SK-N-SH (cell line): Measurements from ENCODE around the gene ADAMTSL5. TPM values are rescaled to one million over a fixed set of nuclear protein-coding genes. Genes with fewer than 3 reads are reported as not detected.
"Not testable (repeated sequence)": the region's sequence is repeated elsewhere in the genome, so short reads cannot be mapped to it uniquely, and the experiment has no call there.

Source experiments
- CTCF ChIA-PET: fragments of 300-600, 350-600 bp; formaldehyde crosslinking; extraction: SDS; loops from one replicate; lab custom pipeline; 2021; lab: Yijun Ruan, JAX
- POLR2A ChIA-PET: fragments of 350-600 bp; sonication (Branson Sonifier 250); formaldehyde crosslinking; extraction: SDS; loops from one replicate; lab custom pipeline; 2020; ENCODE audit warnings: antibody characterized with exemption, inconsistent platforms; lab: Yijun Ruan, JAX
- DNase-seq: peaks from one replicate; pipeline ENCODE4 v3.0.0; 2012
- H2AFZ ChIP-seq: fragments of 200-600 bp; sonication (generic); 2 replicates; pipeline ENCODE4 v1.8.1; 2016; ENCODE audit warnings: antibody characterized with exemption, mild to moderate bottlenecking, low read depth
- H3F3A ChIP-seq: fragments of 200-600 bp; sonication (generic); replicated peaks from 2 replicates; pipeline ENCODE3; 2016; ENCODE audit warnings: antibody characterized with exemption, mild to moderate bottlenecking; ENCODE audit not compliant: insufficient read depth
- H3K27ac ChIP-seq, 2 experiments: fragments of 200-500 bp in 1 of 2; fragments of 200-600 bp in 1 of 2; sonication (Bioruptor generic) in 1 of 2; sonication (generic), shearing (Covaris generic) in 1 of 2; 2 replicates each; pipeline versions ENCODE4 v1.5.1 to v1.6.1; 2014 to 2016; ENCODE audit warnings: low read depth in 2 of 2, inconsistent platforms in 1 of 2, low read length in 1 of 2, mild to moderate bottlenecking in 1 of 2, mixed read lengths in 1 of 2
- H3K27me3 ChIP-seq: fragments of 200-600 bp; sonication (generic), shearing (Covaris generic); 2 replicates; pipeline ENCODE4 v1.6.1; 2016; ENCODE audit warnings: mixed run types; ENCODE audit not compliant: insufficient read depth
- H3K36me3 ChIP-seq, 2 experiments: fragments of 200-500 bp in 1 of 2; fragments of 200-600 bp in 1 of 2; sonication (Bioruptor generic) in 1 of 2; sonication (generic) in 1 of 2; replicated peaks in 1 of 2; 2 replicates each; pipeline versions ENCODE3 to v1.5.1; 2014 to 2016; ENCODE audit warnings: low read length in 1 of 2, mild to moderate bottlenecking in 1 of 2; ENCODE audit not compliant: insufficient read depth in 2 of 2, control insufficient read depth in 1 of 2
- H3K4me1 ChIP-seq, 2 experiments: fragments of 200-500 bp in 1 of 2; fragments of 200-600 bp in 1 of 2; sonication (Bioruptor generic) in 1 of 2; sonication (generic), shearing (Covaris generic) in 1 of 2; 2 replicates each; pipeline versions ENCODE4 v1.5.1 to v1.6.1; 2014 to 2016; ENCODE audit warnings: low read depth in 1 of 2, low read length in 1 of 2, mixed run types in 1 of 2; ENCODE audit not compliant: insufficient read depth in 2 of 2, control insufficient read depth in 1 of 2
- H3K4me2 ChIP-seq: fragments of 200-600 bp; sonication (generic), shearing (Covaris generic); 2 replicates; pipeline ENCODE4 v1.6.1; 2017; ENCODE audit warnings: mixed run types
- H3K4me3 ChIP-seq, 2 experiments: fragments of 200-500 bp in 1 of 2; fragments of 200-600 bp in 1 of 2; sonication (Bioruptor generic) in 1 of 2; sonication (generic), shearing (Covaris generic) in 1 of 2; 2 replicates each; pipeline versions ENCODE4 v1.5.1 to v1.8.1; 2014 to 2016; ENCODE audit warnings: low read depth in 2 of 2, inconsistent platforms in 1 of 2, low read length in 1 of 2, mild to moderate bottlenecking in 1 of 2, mixed read lengths in 1 of 2, moderate library complexity in 1 of 2
- H3K79me2 ChIP-seq: fragments of 200-600 bp; sonication (generic); 2 replicates; pipeline ENCODE4 v1.8.1; 2017; ENCODE audit warnings: mild to moderate bottlenecking; ENCODE audit not compliant: insufficient read depth
- H3K9ac ChIP-seq: fragments of 200-600 bp; sonication (generic); 2 replicates; pipeline ENCODE4 v1.6.1; 2017; ENCODE audit warnings: mixed run types
- H3K9me2 ChIP-seq: fragments of 200-600 bp; sonication (generic); 2 replicates; pipeline ENCODE4 v1.6.1; 2017; ENCODE audit warnings: mixed run types
- H3K9me3 ChIP-seq: fragments of 200-600 bp; sonication (generic); 2 replicates; pipeline ENCODE4 v1.6.1; 2017; ENCODE audit warnings: mixed run types, mild to moderate bottlenecking, moderate library complexity
- H4K20me1 ChIP-seq: fragments of 200-600 bp; sonication (generic); 2 replicates; pipeline ENCODE4 v1.6.1; 2017; ENCODE audit warnings: mild to moderate bottlenecking, mixed run types; ENCODE audit not compliant: insufficient read depth
- ELF1 ChIP-seq: IDR thresholded peaks from 2 replicates; pipeline ENCODE4 v1.4.0; 2012
- FOXJ3 ChIP-seq: sonication (generic); formaldehyde crosslinking; IDR thresholded peaks from 2 replicates; pipeline ENCODE4 v1.5.1; 2020; ENCODE audit warnings: mild to moderate bottlenecking, missing genetic modification reagents
- FOXM1 ChIP-seq: IDR thresholded peaks from 2 replicates; pipeline ENCODE4 v1.4.0; 2012; ENCODE audit warnings: low read depth, mild to moderate bottlenecking
- GATA2 ChIP-seq: sonication (generic); formaldehyde crosslinking; IDR thresholded peaks from 2 replicates; pipeline ENCODE4 v1.5.0; 2020; ENCODE audit warnings: mild to moderate bottlenecking, missing genetic modification reagents
- POLR2AphosphoS5 ChIP-seq: IDR thresholded peaks from 2 replicates; pipeline ENCODE4 v1.6.1; 2012; ENCODE audit warnings: low read depth, low read length
- RAD21 ChIP-seq: IDR thresholded peaks from 2 replicates; pipeline ENCODE4 v1.6.1; 2012; ENCODE audit warnings: mild to moderate bottlenecking, low read length
- RCOR1 ChIP-seq: fragments of 150-350 bp; IDR thresholded peaks from 2 replicates; pipeline ENCODE4 v1.6.1; 2017; ENCODE audit warnings: antibody characterized with exemption, low read length
- SIN3A ChIP-seq: IDR thresholded peaks from 2 replicates; pipeline ENCODE4 v1.6.1; 2012; ENCODE audit warnings: low read depth, mild to moderate bottlenecking, low read length, moderate library complexity, borderline replicate concordance
- TAF1 ChIP-seq: IDR thresholded peaks from 2 replicates; pipeline ENCODE4 v1.6.1; 2012; ENCODE audit warnings: low read depth, mild to moderate bottlenecking, low read length, moderate library complexity, borderline replicate concordance
- TEAD4 ChIP-seq: IDR thresholded peaks from 2 replicates; pipeline ENCODE4 v1.4.0; 2012; ENCODE audit warnings: mild to moderate bottlenecking, borderline replicate concordance; ENCODE audit not compliant: insufficient read depth
- YY1 ChIP-seq: IDR thresholded peaks from 2 replicates; pipeline ENCODE4 v1.4.0; 2012; ENCODE audit warnings: low read depth, mild to moderate bottlenecking
- ZBTB33 ChIP-seq: IDR thresholded peaks from 2 replicates; pipeline ENCODE4 v1.4.0; 2012; ENCODE audit warnings: low read depth, borderline replicate concordance
- WGBS: methylation state at CpG from one replicate; pipeline ENCODE4 v1.1.6; 2017; ENCODE audit warnings: low lambda C conversion rate; 5-methylcytosine and 5-hydroxymethylcytosine counted together
- polyA plus RNA-seq, 3 experiments: library from polyadenylated mRNA; depleted of rRNA; stranded (reverse); fragments of >200 nt; gene quantifications; 2 replicates each; pipeline ENCODE4 v1.2.3, GENCODE V29; 2012
- TF ChIP-seq, protein P1 (sequence below): fragments of 200-600 bp; sonication (generic); IDR thresholded peaks from 2 replicates; pipeline ENCODE4 v1.6.1; 2017; ENCODE audit warnings: antibody characterized with exemption, mild to moderate bottlenecking, moderate library complexity
- TF ChIP-seq, protein P2 (sequence below): fragments of 150-350 bp; IDR thresholded peaks from 2 replicates; pipeline ENCODE4 v1.6.1; 2016; ENCODE audit warnings: mild to moderate bottlenecking, low read depth, low read length

ADAMTSL5 gene
- polyA plus RNA-seq, 1 of the 3 experiments (the other 2 are of a cell fraction) = 5.7 TPM

DNA sequence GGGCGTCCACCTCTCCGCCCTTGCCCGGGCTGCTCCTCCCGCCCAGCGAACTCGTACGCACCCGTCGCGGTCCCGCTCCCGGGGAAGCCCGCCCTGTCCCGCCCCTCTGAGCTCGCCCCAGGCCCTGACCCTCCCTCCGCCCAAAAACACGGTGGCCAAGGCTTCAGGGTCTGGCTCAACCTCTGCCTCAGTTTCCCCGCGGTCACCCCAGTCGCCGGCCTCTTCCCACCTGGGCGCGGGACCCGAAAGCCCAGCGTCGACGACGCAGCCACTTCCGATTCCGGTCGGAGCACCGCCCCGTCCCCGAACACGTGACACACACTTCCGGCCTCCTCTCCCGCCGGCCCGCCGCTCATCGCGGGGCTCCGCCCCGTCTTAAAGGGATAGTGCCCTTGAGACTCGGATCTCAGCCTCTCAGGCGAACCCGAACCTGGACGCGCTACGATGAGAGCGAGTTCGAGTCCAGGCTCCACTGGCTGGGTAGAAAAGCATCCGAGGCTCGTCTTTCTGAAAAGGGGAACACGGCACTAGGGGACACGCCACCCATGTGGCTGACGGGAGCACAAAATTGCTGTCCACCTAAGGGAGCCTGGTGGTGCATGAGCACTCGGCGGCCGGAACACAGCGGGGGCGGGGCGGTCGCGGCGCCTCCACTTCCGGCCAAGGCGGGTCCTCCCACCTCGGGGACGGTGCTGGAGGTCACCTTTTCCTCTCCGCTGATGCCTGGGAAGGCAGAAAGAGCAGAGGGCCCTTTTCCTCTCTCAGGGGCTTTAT lies 33.7 kb downstream of the ADAMTSL5 start, which contains the start of gene C19orf25 (continued):
- TF ChIP-seq, protein P1, sequence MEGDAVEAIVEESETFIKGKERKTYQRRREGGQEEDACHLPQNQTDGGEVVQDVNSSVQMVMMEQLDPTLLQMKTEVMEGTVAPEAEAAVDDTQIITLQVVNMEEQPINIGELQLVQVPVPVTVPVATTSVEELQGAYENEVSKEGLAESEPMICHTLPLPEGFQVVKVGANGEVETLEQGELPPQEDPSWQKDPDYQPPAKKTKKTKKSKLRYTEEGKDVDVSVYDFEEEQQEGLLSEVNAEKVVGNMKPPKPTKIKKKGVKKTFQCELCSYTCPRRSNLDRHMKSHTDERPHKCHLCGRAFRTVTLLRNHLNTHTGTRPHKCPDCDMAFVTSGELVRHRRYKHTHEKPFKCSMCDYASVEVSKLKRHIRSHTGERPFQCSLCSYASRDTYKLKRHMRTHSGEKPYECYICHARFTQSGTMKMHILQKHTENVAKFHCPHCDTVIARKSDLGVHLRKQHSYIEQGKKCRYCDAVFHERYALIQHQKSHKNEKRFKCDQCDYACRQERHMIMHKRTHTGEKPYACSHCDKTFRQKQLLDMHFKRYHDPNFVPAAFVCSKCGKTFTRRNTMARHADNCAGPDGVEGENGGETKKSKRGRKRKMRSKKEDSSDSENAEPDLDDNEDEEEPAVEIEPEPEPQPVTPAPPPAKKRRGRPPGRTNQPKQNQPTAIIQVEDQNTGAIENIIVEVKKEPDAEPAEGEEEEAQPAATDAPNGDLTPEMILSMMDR = no peak
- TF ChIP-seq GATA2 = no peak
- TF ChIP-seq TEAD4 = no peak
- TF ChIP-seq FOXM1 = no peak
- TF ChIP-seq FOXJ3 (CRISPR knock-in tag) = no peak
- TF ChIP-seq POLR2AphosphoS5 = peak; percentile 61
- TF ChIP-seq ZBTB33 = no peak

DNA sequence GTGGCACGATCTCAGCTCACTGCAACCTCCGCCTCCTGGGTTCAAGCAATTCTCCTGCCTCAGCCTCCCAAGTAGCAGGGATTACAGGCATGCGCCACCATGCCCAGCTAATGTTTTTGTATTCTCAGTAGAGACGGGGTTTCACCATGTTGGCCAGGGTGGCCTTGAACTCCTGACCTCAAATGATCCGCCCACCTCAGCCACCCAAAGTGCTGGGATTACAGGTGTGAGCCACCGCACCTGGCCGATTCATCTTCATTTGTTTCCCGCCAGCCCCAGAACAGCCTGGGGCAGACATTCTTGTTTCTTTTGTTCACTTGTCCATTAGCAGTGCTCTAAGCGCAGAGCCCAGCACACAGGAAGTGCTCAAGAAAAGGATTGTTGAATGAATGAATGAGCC lies 35.8 kb downstream of the ADAMTSL5 start:
- POLR2A ChIA-PET = interaction anchor here (0.6 kb wide), 1 partner anchor 14 kb away, joined by 3 read pairs; no protein-coding TSS in a partner anchor
- not testable (repeated sequence) for H3K27me3 ChIP-seq, H2AFZ ChIP-seq, DNase-seq, H3K9me3 ChIP-seq, H3K27ac ChIP-seq, H3K9ac ChIP-seq, H3F3A ChIP-seq, H3K4me2 ChIP-seq, H3K4me3 ChIP-seq, H3K9me2 ChIP-seq
- Histone ChIP-seq H4K20me1 (peaks cover 36% of the 10 kb centered on the region), H3K79me2 (peaks cover 47% of the 10 kb centered on the region), H3K36me3 (peaks cover 7 to 12% of the 10 kb centered on the region in 2 experiments), H3K4me1 (peaks cover 3 to 16% of the 10 kb centered on the region in 2 experiments; a peak in 1 of 4 replicates)
- 97% methylated on average over 9 of the region's 9 CpGs for WGBS
- CTCF ChIA-PET = interaction anchor here (1.2 kb wide), 1 partner anchor 32 kb away, joined by 6 read pairs; no protein-coding TSS in a partner anchor

DNA sequence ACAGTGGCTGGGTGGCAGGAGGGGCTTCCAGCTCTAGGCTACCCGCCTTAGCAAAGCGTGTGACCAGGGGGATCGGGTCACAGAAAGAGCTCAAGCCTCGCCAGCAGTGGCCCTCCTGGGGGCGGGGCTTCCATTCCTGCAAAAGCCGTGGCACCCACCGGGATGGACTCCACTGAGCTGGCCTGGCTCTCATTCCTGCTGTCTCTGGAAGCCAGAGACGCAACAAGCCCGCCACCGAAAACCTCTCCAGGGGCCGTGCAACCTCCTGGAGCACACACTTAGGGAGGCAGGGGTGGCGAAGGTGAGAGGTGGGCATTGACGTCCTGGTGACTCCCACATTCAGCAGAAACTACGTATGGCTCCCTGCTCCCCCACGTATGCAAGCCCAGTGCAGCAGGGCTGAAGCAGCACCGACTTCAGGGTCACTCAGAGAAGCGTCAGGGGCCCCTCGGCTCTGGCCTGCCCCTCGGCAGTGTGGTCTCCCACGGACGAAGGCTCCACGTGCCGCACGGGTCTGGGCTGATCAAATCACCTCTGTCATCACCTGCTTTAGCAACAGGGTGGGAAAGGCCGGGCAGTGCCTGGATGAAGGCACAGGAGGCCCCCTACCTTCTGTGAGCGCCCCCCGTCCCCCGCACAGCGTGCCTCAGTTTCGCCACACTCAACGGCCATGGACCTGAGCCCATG lies 36.9 kb downstream of the ADAMTSL5 start:
- Histone ChIP-seq H3K4me1 (peaks cover 3 to 16% of the 10 kb centered on the region in 2 experiments; a peak in 1 of 4 replicates), H3K79me2 (peaks cover 51% of the 10 kb centered on the region), H3K9me2 (no peaks in the 10 kb centered on the region), H3K9me3 (no peaks in the 10 kb centered on the region), H3K36me3 (peaks cover 7 to 17% of the 10 kb centered on the region in 2 experiments), H3K4me2 (no peak overlapping the region), H3F3A (peaks cover 4% of the 10 kb centered on the region), H3K9ac (no peak overlapping the region), H2AFZ (no peak overlapping the region), H4K20me1 (peaks cover 36% of the 10 kb centered on the region), H3K4me3 (no peak overlapping the region), H3K27me3 (no peaks in the 10 kb centered on the region), H3K27ac (no peak overlapping the region)
- CTCF ChIA-PET = no interaction called here
- POLR2A ChIA-PET = no interaction called here
- DNase-seq = no peak
- 99% methylated on average over 14 of the region's 31 CpGs for WGBS
- TF ChIP-seq RAD21 = no peak
- no peak for TF ChIP-seq TAF1
- TF ChIP-seq SIN3A = no peak
- TF ChIP-seq YY1 = no peak
- no peak for TF ChIP-seq RCOR1
- TF ChIP-seq GATA2 = no peak
- TF ChIP-seq, protein P1 = no peak
- TF ChIP-seq, protein P2, sequence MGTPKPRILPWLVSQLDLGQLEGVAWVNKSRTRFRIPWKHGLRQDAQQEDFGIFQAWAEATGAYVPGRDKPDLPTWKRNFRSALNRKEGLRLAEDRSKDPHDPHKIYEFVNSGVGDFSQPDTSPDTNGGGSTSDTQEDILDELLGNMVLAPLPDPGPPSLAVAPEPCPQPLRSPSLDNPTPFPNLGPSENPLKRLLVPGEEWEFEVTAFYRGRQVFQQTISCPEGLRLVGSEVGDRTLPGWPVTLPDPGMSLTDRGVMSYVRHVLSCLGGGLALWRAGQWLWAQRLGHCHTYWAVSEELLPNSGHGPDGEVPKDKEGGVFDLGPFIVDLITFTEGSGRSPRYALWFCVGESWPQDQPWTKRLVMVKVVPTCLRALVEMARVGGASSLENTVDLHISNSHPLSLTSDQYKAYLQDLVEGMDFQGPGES = no peak
- no peak for TF ChIP-seq ELF1
